WI38 (cell line): ENCODE data around the gene SCCPDH.

ENCODE experiments used
- H3K4me3 ChIP-seq: 2 replicates; pipeline ENCODE4 v1.5.1; 2011; ENCODE audit warnings: low read depth, mild to moderate bottlenecking, control low read depth, low read length
- TF ChIP-seq, protein P1 (sequence below): IDR thresholded peaks from 2 replicates; pipeline ENCODE4 v1.5.1; 2012; ENCODE audit warnings: low read depth, mild to moderate bottlenecking, control low read depth, low read length

The SCCPDH gene

DNA sequence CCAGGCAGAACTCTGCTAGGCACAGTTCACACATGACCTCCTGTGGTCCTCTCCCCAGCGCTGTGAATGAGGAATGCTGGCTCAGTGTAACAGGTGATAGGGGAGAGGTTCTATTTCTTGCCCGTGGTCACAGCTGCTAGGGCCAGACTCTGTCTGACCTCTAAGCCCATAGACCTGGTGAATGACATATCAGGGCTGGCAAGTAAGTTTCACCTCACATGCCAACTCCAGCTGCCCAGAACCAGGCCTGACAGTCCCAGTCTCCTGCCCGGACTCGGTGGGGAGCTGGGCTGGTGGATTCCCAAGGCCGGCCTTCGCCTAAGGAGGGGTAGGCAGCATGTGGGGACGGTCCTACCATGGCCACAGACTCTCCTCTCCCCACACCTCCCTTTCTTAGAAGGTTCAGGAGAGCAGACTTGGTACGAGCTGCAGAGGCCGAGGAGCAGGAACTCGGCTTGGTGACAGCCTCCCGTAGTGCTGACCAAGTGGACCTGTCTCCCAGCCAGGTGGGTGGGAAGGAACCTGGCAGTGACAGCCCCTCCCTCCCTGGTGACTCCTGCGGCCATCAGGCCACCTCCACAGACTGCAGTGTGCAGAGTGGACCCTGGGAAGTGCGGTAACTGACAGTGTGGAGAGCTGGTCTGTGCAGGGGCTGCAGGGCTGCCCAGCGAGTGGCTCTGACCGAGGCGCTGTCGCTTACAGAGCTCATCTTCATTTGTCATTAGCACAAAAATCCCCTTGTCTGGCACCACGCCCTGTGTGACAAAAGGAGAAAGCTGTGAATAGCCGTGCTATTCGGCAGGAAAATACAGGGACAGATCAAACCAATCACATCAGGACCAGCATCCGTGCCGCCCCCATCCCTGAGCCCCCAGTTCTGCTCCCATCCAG lies 74.6 kb downstream of the SCCPDH start:
- H3K4me3 ChIP-seq: no peak overlapping the region

DNA sequence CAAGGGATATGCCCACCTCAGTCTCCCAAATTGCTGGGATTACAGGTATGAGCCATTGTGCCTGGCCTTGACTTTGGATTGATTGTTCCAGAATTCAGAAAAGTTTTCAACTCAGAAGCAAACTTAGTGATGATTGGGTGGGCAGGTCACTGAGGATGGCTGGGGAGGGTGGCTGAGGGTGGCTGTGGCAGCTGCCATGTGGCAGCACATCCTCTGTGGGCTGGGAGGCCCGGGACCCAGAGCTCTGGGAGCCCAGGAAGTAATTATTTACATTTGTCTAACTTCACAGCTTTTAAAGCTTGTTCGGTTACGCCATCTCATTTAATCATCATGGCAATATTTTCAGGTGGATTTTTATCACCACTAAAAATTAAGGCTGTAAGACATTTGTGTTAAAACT lies 76.1 kb downstream of the SCCPDH start:
- TF ChIP-seq, protein P1, sequence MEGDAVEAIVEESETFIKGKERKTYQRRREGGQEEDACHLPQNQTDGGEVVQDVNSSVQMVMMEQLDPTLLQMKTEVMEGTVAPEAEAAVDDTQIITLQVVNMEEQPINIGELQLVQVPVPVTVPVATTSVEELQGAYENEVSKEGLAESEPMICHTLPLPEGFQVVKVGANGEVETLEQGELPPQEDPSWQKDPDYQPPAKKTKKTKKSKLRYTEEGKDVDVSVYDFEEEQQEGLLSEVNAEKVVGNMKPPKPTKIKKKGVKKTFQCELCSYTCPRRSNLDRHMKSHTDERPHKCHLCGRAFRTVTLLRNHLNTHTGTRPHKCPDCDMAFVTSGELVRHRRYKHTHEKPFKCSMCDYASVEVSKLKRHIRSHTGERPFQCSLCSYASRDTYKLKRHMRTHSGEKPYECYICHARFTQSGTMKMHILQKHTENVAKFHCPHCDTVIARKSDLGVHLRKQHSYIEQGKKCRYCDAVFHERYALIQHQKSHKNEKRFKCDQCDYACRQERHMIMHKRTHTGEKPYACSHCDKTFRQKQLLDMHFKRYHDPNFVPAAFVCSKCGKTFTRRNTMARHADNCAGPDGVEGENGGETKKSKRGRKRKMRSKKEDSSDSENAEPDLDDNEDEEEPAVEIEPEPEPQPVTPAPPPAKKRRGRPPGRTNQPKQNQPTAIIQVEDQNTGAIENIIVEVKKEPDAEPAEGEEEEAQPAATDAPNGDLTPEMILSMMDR: no peak
- no peak overlapping the region for H3K4me3 ChIP-seq

More for the DNA sequence above, 74.6 kb downstream of the SCCPDH start:
- TF ChIP-seq, protein P1: no peak

DNA sequence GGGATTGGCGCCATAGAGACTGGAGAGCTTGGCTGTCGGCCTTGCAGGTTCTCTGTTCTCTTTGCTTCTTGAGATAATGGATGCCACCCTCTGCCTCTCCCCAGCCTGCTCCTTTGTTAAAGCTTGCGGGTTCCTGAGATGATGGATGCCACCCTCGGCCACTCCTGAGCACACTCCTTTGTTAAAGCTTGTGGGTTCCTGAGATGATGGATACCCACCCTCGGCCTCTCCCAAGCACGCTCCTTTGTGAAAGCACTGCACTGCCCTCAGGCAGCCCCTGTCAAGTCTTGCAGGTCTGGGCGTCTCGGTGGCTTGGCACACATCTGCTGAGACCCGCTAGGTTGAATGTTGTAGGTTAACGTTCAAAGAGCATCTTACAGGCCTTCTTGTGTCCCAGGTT lies 76.5 kb downstream of the SCCPDH start:
- no peak overlapping the region for H3K4me3 ChIP-seq
- TF ChIP-seq, protein P1: no peak

DNA sequence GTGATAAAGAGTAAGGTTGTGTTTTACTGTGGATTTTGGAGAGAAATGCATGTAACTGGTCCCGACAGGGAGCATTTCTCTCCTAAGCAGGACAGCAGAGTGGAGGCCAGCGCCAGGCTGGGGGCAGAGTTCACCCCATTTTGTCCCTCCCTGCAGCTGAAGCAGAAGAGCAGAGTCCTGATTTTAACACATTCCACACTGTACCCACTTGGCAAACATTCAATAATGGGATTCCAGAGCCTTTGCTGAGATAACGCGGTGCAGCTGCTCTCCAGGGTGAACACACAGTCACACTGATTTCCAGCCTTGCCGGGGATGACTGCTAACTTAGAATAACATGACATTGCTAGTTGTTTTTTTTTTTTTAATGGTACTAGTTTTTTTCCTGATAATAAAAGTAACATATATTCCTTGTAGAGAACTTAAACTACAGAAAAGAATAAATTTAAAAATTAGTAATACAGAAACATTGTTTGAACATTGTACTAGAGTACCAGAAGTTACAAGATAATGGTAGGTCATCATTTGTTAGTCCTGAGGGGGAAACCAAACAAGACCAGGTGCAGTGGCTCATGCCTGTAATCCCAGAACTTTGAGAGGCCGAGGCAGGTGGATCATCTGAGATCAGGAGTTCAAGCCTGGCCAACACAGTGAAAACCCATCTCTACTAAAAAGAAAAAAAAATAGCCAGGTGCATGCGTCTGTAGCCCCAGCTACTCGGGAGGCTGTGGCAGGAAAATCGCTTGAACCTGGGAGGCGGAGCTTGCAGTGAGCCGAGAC lies 77.2 kb downstream of the SCCPDH start:
- TF ChIP-seq, protein P1: no peak

DNA sequence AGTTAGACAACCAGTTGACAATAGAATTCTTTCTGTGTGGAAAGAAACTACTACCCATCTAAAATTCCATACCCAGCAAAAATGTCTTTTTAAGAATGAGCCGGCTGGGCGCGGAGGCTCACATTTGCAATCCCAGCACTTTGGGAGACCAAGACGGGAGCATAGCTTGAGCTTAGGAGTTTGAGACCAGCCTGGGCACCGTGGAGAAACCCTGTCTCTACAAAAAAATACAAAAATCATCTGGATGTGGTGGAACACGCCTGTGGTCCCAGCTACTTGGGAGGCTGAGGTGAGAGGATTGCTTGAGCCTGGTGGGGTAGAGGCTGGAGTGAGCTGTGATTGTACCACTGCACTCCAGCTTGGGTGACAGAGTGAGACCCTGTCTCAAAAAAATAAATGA lies 79.2 kb downstream of the SCCPDH start:
- TF ChIP-seq, protein P1: no peak
- H3K4me3 ChIP-seq: no peak overlapping the region

More for the DNA sequence above, 77.2 kb downstream of the SCCPDH start:
- no peak overlapping the region for H3K4me3 ChIP-seq

DNA sequence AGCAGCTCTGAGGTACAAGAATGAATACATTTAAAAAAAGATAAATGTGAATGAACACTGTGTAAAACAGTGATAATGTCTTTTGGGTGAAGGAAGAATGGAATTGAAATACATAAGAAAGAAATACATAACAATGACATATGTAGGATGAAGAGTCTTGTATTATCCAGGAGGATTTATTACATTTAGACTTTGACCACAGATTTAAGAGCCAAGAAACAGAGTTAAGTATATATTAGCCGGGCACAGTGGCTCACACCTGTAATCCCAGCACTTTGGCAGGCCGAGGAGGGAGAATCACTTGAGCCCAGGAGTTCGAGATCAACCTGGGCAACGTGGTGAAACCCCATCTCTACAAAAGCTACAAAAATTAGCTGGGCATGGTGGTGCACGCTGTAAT lies 79.7 kb downstream of the SCCPDH start:
- H3K4me3 ChIP-seq: no peak overlapping the region
- TF ChIP-seq, protein P1: no peak

DNA sequence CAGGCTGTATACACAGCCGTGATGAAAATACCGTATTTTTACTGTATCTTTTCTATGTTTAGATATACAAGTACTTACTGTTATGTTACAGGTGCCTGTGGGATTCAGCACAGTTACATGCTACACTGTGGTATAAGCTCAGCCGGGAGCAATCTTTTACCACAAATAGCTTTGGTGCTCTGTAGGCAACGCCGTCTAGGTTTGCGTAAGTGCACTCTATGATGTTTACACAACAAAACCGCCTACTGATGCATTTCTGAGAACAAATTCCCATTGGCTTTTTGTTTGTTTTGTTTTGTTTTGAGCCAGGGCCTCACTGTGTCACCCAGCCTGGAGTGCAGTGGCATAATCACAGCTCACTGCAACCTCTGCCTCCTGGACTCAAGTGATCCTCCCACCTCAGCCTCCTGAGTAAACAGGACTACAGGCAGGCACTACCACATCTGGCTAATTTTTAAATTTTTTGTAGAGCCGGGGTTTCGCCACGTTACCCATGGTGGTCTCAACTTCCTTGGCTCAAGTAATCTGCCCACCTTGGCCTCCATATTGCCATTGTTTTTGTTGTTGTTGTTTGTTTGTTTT lies 81.0 kb downstream of the SCCPDH start:
- TF ChIP-seq, protein P1: no peak
- no peak overlapping the region for H3K4me3 ChIP-seq
